IPS-15b (cell line): Measurements from ENCODE around the gene FRMD4A.

ENCODE experiments used
- H3K27me3 ChIP-seq: one replicate; pipeline ENCODE4 v1.6.1; 2013; ENCODE audit warnings: low read length; ENCODE audit not compliant: control insufficient read depth, insufficient read depth
- H3K36me3 ChIP-seq: one replicate; pipeline ENCODE4 v1.6.1; 2013; ENCODE audit warnings: low read length; ENCODE audit not compliant: control insufficient read depth, insufficient read depth
- H3K4me1 ChIP-seq: one replicate; pipeline ENCODE4 v1.6.1; 2013; ENCODE audit warnings: mild to moderate bottlenecking, low read length; ENCODE audit not compliant: control insufficient read depth, insufficient read depth
- H3K4me3 ChIP-seq: one replicate; pipeline ENCODE4 v1.5.1; 2013; ENCODE audit warnings: low read depth, low read length
- H3K9ac ChIP-seq: one replicate; pipeline ENCODE4 v1.6.1; 2013; ENCODE audit warnings: low read depth, mild to moderate bottlenecking, low read length
- H3K9me3 ChIP-seq: one replicate; pipeline ENCODE4 v1.6.1; 2013; ENCODE audit warnings: mild to moderate bottlenecking, low read length; ENCODE audit not compliant: control insufficient read depth, insufficient read depth

The FRMD4A gene

GRCh38 chr10:13711291-13711690, 619.4 kb downstream of the FRMD4A start:
- no peaks in the 10 kb centered on the region for H3K27me3 ChIP-seq
- H3K36me3 ChIP-seq, result no peaks in the 10 kb centered on the region
- H3K4me3 ChIP-seq, result no peak overlapping the region
- H3K4me1 ChIP-seq, result peaks cover 6% of the 10 kb centered on the region
- H3K9me3 ChIP-seq, result no peaks in the 10 kb centered on the region
- no peak overlapping the region for H3K9ac ChIP-seq

- Histone ChIP-seq H3K9me3 (no peaks in the 10 kb centered on the region), H3K27me3 (no peaks in the 10 kb centered on the region), H3K4me3 (no peak overlapping the region), H3K9ac (no peak overlapping the region), H3K4me1 (peaks cover 6% of the 10 kb centered on the region), H3K36me3 (no peaks in the 10 kb centered on the region)
Measured at GRCh38 chr10:13709931-13710650, 620.6 kb downstream of the FRMD4A start.

GRCh38 chr10:13708256-13708990, 622.3 kb downstream of the FRMD4A start:
- H3K4me3 ChIP-seq, result no peak overlapping the region
- peaks cover 6% of the 10 kb centered on the region for H3K4me1 ChIP-seq
- H3K9me3 ChIP-seq, result no peaks in the 10 kb centered on the region
- H3K9ac ChIP-seq, result no peak overlapping the region
- no peaks in the 10 kb centered on the region for H3K36me3 ChIP-seq
- no peaks in the 10 kb centered on the region for H3K27me3 ChIP-seq

GRCh38 chr10:13707156-13707881, 623.4 kb downstream of the FRMD4A start:
- Histone ChIP-seq H3K4me3 (peak overlapping the region; percentile 40), H3K27me3 (peaks cover 2% of the 10 kb centered on the region), H3K4me1 (peaks cover 6% of the 10 kb centered on the region), H3K36me3 (no peaks in the 10 kb centered on the region), H3K9me3 (no peaks in the 10 kb centered on the region), H3K9ac (peak overlapping the region; percentile 61)

GRCh38 chr10:13706604-13707003, 624.1 kb downstream of the FRMD4A start:
- Histone ChIP-seq H3K9ac (no peak overlapping the region), H3K4me3 (no peak overlapping the region), H3K36me3 (no peaks in the 10 kb centered on the region), H3K27me3 (peaks cover 2% of the 10 kb centered on the region), H3K4me1 (peaks cover 9% of the 10 kb centered on the region), H3K9me3 (no peaks in the 10 kb centered on the region)

GRCh38 chr10:13706175-13706574, 624.5 kb downstream of the FRMD4A start:
- Histone ChIP-seq H3K9ac (no peak overlapping the region), H3K27me3 (peaks cover 2% of the 10 kb centered on the region), H3K9me3 (no peaks in the 10 kb centered on the region), H3K4me1 (peaks cover 12% of the 10 kb centered on the region), H3K36me3 (no peaks in the 10 kb centered on the region), H3K4me3 (no peak overlapping the region)

GRCh38 chr10:13705526-13706174, 625.1 kb downstream of the FRMD4A start:
- H3K9ac ChIP-seq, result no peak overlapping the region
- H3K4me3 ChIP-seq, result no peak overlapping the region

GRCh38 chr10:13704964-13705363, 625.8 kb downstream of the FRMD4A start:
- H3K4me1 ChIP-seq, result peaks cover 13% of the 10 kb centered on the region
- peaks cover 2% of the 10 kb centered on the region for H3K27me3 ChIP-seq
- H3K4me3 ChIP-seq, result no peak overlapping the region
- no peaks in the 10 kb centered on the region for H3K36me3 ChIP-seq
- H3K9ac ChIP-seq, result no peak overlapping the region
- H3K9me3 ChIP-seq, result no peaks in the 10 kb centered on the region

More at GRCh38 chr10:13705526-13706174, 625.1 kb downstream of the FRMD4A start:
- no peaks in the 10 kb centered on the region for H3K9me3 ChIP-seq
- H3K27me3 ChIP-seq, result peaks cover 2% of the 10 kb centered on the region
- peaks cover 13% of the 10 kb centered on the region for H3K4me1 ChIP-seq
- no peaks in the 10 kb centered on the region for H3K36me3 ChIP-seq

- H3K9ac ChIP-seq, result no peak overlapping the region
- no peak overlapping the region for H3K4me3 ChIP-seq
- peaks cover 13% of the 10 kb centered on the region for H3K4me1 ChIP-seq
- peaks cover 2% of the 10 kb centered on the region for H3K27me3 ChIP-seq
- no peaks in the 10 kb centered on the region for H3K36me3 ChIP-seq
- H3K9me3 ChIP-seq, result no peaks in the 10 kb centered on the region
Measured at GRCh38 chr10:13703997-13704536, 626.7 kb downstream of the FRMD4A start.

- Histone ChIP-seq H3K4me3 (no peak overlapping the region), H3K9ac (no peak overlapping the region)
Measured at GRCh38 chr10:13703101-13703818, 627.5 kb downstream of the FRMD4A start.

More at GRCh38 chr10:13703101-13703818, 627.5 kb downstream of the FRMD4A start:
- H3K36me3 ChIP-seq, result no peaks in the 10 kb centered on the region
- no peaks in the 10 kb centered on the region for H3K9me3 ChIP-seq
- H3K4me1 ChIP-seq, result peaks cover 13% of the 10 kb centered on the region
- peaks cover 2% of the 10 kb centered on the region for H3K27me3 ChIP-seq
